ENCODE results near the gene MXI1.

- TF ChIP-seq CTCF (conservative IDR thresholded peaks at IDR 0.05; ENCODE audit: low read length) (no peak), EZH2phosphoT487 (IDR thresholded peaks at IDR 0.05; ENCODE audit: borderline replicate concordance) (no peak)
Observed at GRCh38 chr10:110274647-110275046, 67.2 kb downstream of the MXI1 start.

All from Loucy (cell line).